GM23248 (cell line): ENCODE data around the gene CDH6.

Experiments used
- EZH2 ChIP-seq: fragments of 200-600 bp; sonication (generic); IDR thresholded peaks from 2 replicates; pipeline ENCODE4 v1.6.1; 2018; ENCODE audit warnings: antibody characterized with exemption, mild to moderate bottlenecking; ENCODE audit not compliant: insufficient read depth, poor library complexity, severe bottlenecking
- EZH2phosphoT487 ChIP-seq: fragments of 200-600 bp; sonication (generic); IDR thresholded peaks from 2 replicates; pipeline ENCODE4 v1.6.1; 2018; ENCODE audit warnings: antibody characterized with exemption, moderate library complexity, mild to moderate bottlenecking, low read depth; ENCODE audit not compliant: insufficient read depth

DNA sequence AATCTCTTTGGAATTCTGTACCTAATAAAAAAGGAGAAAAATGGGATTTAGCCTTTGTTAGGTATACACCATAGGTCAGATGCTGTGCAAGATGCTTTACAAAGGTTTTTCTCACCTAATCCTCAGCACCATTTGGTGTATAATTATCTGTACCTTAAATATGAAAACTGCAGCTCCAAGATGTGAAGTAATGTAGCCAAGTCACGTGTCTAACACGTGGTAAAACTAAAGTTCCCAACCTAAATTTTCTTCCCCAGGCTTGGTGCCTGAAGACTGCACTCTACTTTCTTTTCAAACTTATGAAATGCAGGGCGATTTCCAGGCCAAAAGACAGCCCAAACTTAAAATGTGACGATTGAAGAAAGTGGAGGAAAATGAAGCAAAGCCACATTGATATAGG lies 125.8 kb downstream of the CDH6 start:
- TF ChIP-seq EZH2phosphoT487 (no peak), EZH2 (no peak)
